AG04450 (cell line): ENCODE measurements around the gene GPBP1. TPM values are rescaled to one million over a fixed set of nuclear protein-coding genes. Genes with fewer than 3 reads are reported as not detected.

Source experiments
- CTCF ChIA-PET: fragments of 300-600, 350-600 bp; formaldehyde crosslinking; extraction: SDS; loops from one replicate; lab custom pipeline; 2022; ENCODE audit warnings: antibody characterized with exemption, inconsistent platforms; lab: Charles Lee
- POLR2A ChIA-PET: fragments of 350-600 bp; formaldehyde crosslinking; extraction: SDS; loops from one replicate; lab custom pipeline; 2021; ENCODE audit warnings: antibody characterized with exemption, inconsistent platforms; lab: Yijun Ruan, JAX
- DNase-seq: peaks from one replicate; pipeline ENCODE4 v3.0.0-alpha.2; 2011; ENCODE audit warnings: low read depth, low spot score
- H3K27ac ChIP-seq: one replicate; pipeline ENCODE4 v1.5.1; 2012; ENCODE audit warnings: low read depth, low read length, control low read depth
- H3K27me3 ChIP-seq: one replicate; pipeline ENCODE4 v1.6.0; 2012; ENCODE audit warnings: low read length; ENCODE audit not compliant: control insufficient read depth, insufficient read depth
- H3K4me3 ChIP-seq: 2 replicates; pipeline ENCODE4 v1.5.1; 2011; ENCODE audit warnings: mild to moderate bottlenecking, low read depth, low read length, control low read depth
- H3K9me3 ChIP-seq: 2 replicates; pipeline ENCODE4 v1.5.1; 2012; ENCODE audit warnings: low read length; ENCODE audit not compliant: control insufficient read depth, insufficient read depth
- polyA minus RNA-seq: library from RNA; depleted of rRNA, polyadenylated mRNA; stranded (reverse); fragments of >200 nt; gene quantifications from 2 replicates; pipeline ENCODE4 v1.2.3, GENCODE V29; 2011; rRNA and poly(A)+ RNA removed
- polyA plus RNA-seq: library from polyadenylated mRNA; depleted of rRNA; stranded (reverse); fragments of >200 nt; gene quantifications from 2 replicates; pipeline ENCODE4 v1.2.3, GENCODE V29; 2011; rRNA removed
- TF ChIP-seq, protein P1 (sequence below): IDR thresholded peaks from 2 replicates; pipeline ENCODE4 v1.5.1; 2011; ENCODE audit warnings: low read depth, low read length, control low read depth, inconsistent platforms

Gene GPBP1, protein sequence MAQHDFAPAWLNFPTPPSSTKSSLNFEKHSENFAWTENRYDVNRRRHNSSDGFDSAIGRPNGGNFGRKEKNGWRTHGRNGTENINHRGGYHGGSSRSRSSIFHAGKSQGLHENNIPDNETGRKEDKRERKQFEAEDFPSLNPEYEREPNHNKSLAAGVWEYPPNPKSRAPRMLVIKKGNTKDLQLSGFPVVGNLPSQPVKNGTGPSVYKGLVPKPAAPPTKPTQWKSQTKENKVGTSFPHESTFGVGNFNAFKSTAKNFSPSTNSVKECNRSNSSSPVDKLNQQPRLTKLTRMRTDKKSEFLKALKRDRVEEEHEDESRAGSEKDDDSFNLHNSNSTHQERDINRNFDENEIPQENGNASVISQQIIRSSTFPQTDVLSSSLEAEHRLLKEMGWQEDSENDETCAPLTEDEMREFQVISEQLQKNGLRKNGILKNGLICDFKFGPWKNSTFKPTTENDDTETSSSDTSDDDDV
- polyA plus RNA-seq (44.5 and 67.7 TPM in 2 replicates), polyA minus RNA-seq (14.2 and 34.6 TPM in 2 replicates)

DNA sequence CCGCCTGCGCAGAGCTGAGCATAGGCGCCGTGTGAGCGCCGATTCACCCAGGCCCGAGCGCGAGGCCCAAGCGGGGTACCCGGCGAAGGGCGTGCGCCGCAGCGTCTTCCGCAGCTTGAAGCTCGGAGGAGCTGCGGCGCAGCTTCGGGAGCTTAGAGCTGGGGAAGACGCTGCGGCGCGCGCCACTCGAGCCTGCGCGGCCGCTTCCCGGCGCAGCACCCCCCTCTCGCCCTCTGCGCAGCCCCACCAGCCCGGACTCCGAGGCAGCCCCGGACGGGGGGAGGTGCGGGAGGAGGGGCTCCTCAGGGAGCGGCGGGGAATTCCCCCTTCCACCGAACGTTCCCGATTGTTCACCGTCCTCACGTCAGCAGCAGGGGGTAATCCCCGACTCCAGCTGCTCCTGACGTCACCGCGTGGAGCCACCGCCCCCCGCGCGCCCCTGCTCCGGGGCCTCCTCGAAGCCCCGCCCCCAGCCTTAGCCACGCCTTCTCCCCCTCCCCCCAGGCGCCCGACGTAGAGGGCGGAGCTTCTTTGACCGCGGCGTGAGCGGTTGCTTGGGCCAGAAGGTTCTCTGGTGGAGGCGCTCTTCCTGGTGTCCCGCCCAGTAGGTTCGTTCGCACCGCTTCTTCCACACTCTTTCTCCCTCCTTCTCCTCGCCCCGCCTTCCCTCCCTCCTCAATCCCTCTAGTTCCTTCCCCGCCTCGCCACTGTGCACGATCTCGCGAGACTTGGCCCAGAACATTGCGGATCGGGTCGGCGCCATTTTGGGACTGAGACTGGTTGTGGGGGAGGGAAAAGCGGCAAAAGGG is at the start of gene GPBP1:
Gene GPBP1, plus strand, starts transcription at position 741 of the 809 bp plus-strand sequence. CDS start 40,072 bp downstream, outside the sequence.
- Histone ChIP-seq H3K4me3 (peak within 1 kb of the TSS; percentile 93), H3K27me3 (no peaks in the 10 kb centered on the region), H3K9me3 (no peaks in the 10 kb centered on the region; the same call in 1 of the 2 replicates), H3K27ac (peak within 1 kb of the TSS; percentile 99)
- peak; percentile 99 for DNase-seq
- CTCF ChIA-PET, result interaction anchor here (0.6 to 1.1 kb wide), 7 partner anchors 28 to 300 kb away, joined by 3 to 5 read pairs (median 4); no protein-coding TSS in a partner anchor
- TF ChIP-seq, protein P1, sequence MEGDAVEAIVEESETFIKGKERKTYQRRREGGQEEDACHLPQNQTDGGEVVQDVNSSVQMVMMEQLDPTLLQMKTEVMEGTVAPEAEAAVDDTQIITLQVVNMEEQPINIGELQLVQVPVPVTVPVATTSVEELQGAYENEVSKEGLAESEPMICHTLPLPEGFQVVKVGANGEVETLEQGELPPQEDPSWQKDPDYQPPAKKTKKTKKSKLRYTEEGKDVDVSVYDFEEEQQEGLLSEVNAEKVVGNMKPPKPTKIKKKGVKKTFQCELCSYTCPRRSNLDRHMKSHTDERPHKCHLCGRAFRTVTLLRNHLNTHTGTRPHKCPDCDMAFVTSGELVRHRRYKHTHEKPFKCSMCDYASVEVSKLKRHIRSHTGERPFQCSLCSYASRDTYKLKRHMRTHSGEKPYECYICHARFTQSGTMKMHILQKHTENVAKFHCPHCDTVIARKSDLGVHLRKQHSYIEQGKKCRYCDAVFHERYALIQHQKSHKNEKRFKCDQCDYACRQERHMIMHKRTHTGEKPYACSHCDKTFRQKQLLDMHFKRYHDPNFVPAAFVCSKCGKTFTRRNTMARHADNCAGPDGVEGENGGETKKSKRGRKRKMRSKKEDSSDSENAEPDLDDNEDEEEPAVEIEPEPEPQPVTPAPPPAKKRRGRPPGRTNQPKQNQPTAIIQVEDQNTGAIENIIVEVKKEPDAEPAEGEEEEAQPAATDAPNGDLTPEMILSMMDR, result no peak
- POLR2A ChIA-PET, result interaction anchor here (0.5 to 1.4 kb wide), 9 partner anchors 17 to 335 kb away, joined by 3 to 15 read pairs (median 5); partner anchors contain the start of gene SETD9

DNA sequence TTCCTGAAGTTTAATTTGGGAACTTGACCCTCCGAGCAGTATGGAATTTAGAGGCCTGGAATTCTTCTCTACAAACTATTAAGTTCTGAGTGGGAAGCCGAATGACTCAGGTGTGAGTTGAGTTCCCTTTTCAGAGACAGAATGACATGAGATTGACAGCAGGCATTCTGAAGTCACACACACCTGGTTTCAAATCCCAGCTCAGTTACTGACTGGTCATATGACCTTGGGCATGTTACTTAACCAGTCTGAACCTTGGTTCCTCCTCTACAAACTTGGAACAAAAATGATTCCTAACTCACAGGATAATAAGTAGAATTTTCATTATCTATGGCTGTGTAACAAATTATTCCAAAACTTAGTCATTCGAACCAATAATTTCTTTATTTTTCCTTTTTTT is 45.5 kb upstream of the GPBP1 start:
- ChIA-PET CTCF (no interaction called here), POLR2A (no interaction called here)
- DNase-seq, result no peak
- no peaks in the 10 kb centered on the region for H3K27me3 ChIP-seq
- H3K4me3 ChIP-seq, result no peak overlapping the region
- no peak overlapping the region for H3K27ac ChIP-seq
- TF ChIP-seq, protein P1, result no peak
- H3K9me3 ChIP-seq, result 0 out of 2 replicates have a peak, but pooled peaks cover under 1% of the 10 kb centered on the region

DNA sequence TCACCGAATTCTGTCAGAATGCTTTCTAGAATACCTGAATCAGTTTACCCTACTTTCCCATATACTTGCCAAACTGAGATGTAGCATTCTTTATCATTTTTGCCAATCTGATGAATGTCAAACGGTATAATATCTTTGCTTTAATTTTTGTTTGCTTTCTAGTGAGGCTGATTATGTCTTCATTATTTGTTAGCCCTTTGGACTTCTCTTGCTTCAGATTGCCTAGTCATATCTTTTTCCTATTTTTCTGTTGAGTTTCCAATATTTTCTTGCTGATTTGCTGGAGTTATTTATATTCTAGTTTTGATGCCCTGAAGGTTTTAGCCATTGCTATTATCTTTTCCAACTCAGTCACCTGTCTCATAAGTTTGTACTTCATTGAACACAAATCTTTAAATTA is 40.3 kb upstream of the GPBP1 start:
- no peak overlapping the region for H3K27ac ChIP-seq
- no peak for DNase-seq
- no peaks in the 10 kb centered on the region for H3K27me3 ChIP-seq
- ChIA-PET POLR2A (no interaction called here), CTCF (interaction anchor here (0.6 kb wide), 1 partner anchor 35 kb away, joined by 3 read pairs; no protein-coding TSS in a partner anchor)
- no peak overlapping the region for H3K4me3 ChIP-seq
- TF ChIP-seq, protein P1, result no peak
- no peaks in the 10 kb centered on the region for H3K9me3 ChIP-seq

DNA sequence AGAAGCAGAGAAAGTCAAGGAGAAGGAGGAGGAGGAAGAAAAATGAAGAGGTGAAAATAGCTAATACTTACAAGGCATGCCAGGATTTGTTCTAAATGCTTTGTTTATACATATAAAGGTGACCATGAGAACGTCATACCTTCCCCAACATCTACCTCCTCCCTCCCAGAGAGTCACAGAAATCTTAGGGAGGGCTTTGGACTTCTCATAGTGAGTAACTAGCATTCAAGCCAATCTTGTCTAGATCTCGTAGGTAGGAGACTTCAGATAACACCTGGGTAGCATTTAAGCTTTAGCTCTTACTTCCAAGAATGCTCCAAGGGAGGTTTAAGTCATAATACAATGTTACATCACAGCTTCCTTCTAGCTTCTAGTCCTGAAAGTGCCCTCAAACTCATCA is 36.5 kb upstream of the GPBP1 start:
- TF ChIP-seq, protein P1, result no peak
- no peak overlapping the region for H3K27ac ChIP-seq
- CTCF ChIA-PET, result interaction anchor here (0.7 to 2.7 kb wide), 18 partner anchors 12 to 866 kb away, joined by 3 to 31 read pairs (median 4); no protein-coding TSS in a partner anchor
- H3K27me3 ChIP-seq, result no peaks in the 10 kb centered on the region
- DNase-seq, result no peak
- H3K9me3 ChIP-seq, result no peaks in the 10 kb centered on the region
- POLR2A ChIA-PET, result interaction anchor here (0.7 to 0.8 kb wide), 2 partner anchors 810 to 1603 kb away, joined by 3 to 6 read pairs; partner anchors contain the start of gene PLPP1
- H3K4me3 ChIP-seq, result no peak overlapping the region
